ELF-1 (cell line): ENCODE results near the gene ELL.

Experiments used
- DNase-seq: peaks from one replicate; pipeline ENCODE4 v3.0.0-alpha.2; 2016; ENCODE audit warnings: low read depth, low spot score

ELL gene

GRCh38 chr19:18446811-18447359 is 75.0 kb downstream of the ELL start:
- peak; percentile 83 for DNase-seq

- peak; percentile 46 for DNase-seq
Measured at GRCh38 chr19:18446145-18446810, 75.6 kb downstream of the ELL start.

- DNase-seq, result no peak
Measured at GRCh38 chr19:18445262-18445948, 76.5 kb downstream of the ELL start.

GRCh38 chr19:18444513-18444912 is 77.4 kb downstream of the ELL start:
- DNase-seq, result no peak

GRCh38 chr19:18443831-18444230 is 78.0 kb downstream of the ELL start:
- no peak for DNase-seq

DNA sequence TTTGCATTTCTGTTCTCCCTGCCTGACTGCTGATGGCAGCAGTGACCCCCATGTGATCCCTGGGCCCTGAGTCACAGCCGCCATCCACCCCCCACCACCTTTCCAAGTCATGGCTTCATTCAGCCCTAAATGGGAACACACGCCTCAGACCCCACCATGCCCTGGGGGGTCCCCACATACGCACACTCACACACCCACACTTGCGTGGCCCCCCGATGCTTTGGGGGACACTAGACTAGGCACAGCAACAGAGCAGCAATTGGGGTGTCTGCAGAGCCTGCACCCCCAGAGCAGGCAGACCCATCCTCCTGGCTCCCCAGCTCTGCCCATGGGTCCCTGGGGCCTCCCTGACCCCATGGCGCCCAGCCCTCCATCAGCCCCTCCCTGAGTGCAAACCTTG is 78.5 kb downstream of the ELL start:
- DNase-seq, result no peak

- DNase-seq, result no peak
Measured at GRCh38 chr19:18442941-18443340, 78.9 kb downstream of the ELL start.

GRCh38 chr19:18441804-18442788 is 79.8 kb downstream of the ELL start:
- DNase-seq, result no peak

DNA sequence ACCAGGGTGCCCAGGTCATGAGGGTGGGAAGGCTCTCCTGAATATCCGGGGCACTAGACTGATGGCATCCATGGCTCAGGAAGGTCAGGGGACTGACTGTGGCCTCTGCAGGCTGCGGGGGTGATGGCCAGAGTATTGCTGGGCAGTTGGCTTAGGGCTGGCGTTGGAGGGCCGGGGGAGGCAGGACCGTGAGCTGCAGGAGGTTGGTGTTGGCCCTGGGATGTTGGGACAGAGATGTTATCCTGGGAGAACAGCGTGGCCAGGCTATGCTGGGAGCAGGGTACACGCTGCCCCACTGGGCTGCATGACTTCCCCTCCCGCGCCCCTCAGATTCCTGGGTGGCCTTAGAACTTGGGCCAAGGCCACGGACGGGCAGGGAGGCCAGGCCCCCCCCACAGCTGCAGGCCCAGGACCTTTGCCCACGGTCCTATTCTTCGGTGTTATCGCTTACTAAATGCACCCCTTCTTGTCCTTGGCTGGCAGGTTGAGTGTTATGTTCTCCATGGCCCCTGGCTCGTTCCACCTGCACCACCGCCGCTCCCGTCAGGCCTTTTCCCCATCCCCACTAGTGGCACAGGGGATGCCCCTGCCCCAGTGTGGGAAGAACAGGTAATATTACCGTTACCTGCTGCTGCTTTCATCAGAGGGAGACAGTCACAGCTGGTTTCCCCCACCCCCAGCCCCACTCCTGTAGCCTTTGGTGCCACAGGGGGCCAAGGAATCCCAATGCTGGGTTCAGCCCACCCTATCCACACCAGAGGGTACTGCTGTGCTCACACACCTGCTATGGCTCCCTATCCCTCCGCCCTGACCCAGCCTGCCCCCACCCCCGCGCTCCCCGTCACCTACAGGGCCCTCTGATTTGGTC is 80.7 kb downstream of the ELL start:
- no peak for DNase-seq

- peak; percentile 77 for DNase-seq
Measured at GRCh38 chr19:18440415-18440877, 81.4 kb downstream of the ELL start.

DNA sequence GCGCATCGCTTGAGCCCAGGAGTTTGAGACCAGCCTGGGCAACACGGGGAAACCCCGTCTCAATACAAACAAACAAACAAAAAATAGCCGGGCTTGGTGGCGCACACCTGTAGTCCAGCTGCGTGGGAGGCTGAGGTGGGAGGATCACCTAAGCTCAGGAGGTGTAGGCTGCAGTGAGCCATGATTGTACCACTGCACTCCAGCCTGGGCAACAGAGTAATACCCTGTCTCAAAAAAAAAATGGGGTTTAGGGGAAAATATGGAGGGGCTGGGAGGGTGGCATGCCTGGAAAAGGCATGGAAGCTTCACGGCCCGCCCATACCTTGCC is 82.0 kb downstream of the ELL start:
- DNase-seq, result no peak

DNA sequence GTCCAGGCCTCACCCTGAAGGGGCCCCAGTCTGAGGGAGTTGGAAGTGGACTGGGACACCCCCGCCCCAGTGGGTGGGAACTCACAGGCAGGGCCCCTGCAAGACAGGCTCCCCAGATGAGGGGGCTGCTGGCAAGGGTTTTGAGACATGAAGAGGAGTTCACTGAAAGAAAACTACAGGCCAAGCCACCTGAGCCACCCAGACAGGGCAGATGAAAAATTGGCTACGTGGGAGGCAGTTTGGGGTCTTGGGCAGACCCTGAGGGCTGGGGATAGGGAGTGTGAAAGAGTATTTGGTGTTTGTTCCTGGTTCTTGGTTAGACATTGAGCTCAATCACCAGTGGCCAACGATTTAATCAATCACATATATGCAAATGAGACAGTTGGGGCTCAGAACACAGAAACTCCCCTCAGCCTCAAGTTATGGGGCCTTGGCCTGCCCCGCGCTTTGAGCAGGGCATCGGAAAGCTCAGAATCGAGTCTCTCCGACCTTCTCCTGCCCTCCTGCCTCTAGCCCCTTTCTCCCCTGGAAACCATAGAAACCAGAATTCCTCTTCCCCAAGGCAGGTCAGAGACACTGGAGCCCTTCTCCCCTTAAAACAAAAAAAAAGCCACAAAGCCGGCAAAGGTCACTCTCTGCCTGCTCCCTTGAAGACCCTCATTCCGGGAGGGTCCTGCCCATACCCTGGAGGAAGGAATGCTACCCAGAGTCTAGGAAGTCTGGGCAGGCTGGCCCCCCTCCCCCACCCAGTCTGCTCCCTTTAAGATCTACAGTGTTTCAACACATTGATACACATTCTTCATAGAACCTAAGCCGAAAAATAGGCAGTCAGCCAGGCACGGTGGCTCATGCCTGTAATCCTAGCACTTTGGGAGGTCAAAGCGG is 82.6 kb downstream of the ELL start:
- peak; percentile 81 for DNase-seq

GRCh38 chr19:18438331-18439024 is 83.4 kb downstream of the ELL start:
- DNase-seq, result peak; percentile 87

- peak; percentile 66 for DNase-seq
Measured at GRCh38 chr19:18437491-18438330, 84.2 kb downstream of the ELL start, which contains the start of gene ISYNA1. TSS of gene ISYNA1 (minus strand) at chr19:18438133. CDS start at chr19:18437979, 154 bp downstream.

- DNase-seq, result peak; percentile 91
Measured at GRCh38 chr19:18436671-18437490, 85.0 kb downstream of the ELL start.

- DNase-seq, result no peak
Measured at GRCh38 chr19:18435842-18436670, 85.8 kb downstream of the ELL start.
